HepG2 (cell line): ENCODE data around the gene SYNC. TPM values are rescaled to one million over a fixed set of nuclear protein-coding genes. Genes with fewer than 3 reads are reported as not detected.
A peak's percentile ranks its signal among the peaks of the same experiment; 100 is the strongest.

ENCODE experiments used
- CBX5 ChIP-seq: sonication (generic); formaldehyde crosslinking; IDR thresholded peaks from 2 replicates; pipeline ENCODE4 v1.4.0; 2020; ENCODE audit warnings: missing genetic modification reagents, borderline replicate concordance
- FOSL2 ChIP-seq: sonication (generic); formaldehyde crosslinking; IDR thresholded peaks from 2 replicates; pipeline ENCODE4 v1.4.0; 2020; ENCODE audit warnings: missing genetic modification reagents
- FOXK1 ChIP-seq: sonication (generic); formaldehyde crosslinking; IDR thresholded peaks from 2 replicates; pipeline ENCODE4 v1.4.0; 2020; ENCODE audit warnings: low read depth, missing genetic modification reagents, borderline replicate concordance
- FOXP1 ChIP-seq, 2 experiments: fragments of 450-650 bp in 1 of 2; IDR thresholded peaks; 2 replicates each; pipeline ENCODE4 v1.6.1; 2017 to 2018; ENCODE audit warnings: antibody characterized with exemption in 1 of 2
- HMG20B ChIP-seq: conservative IDR thresholded peaks from 2 replicates; pipeline ENCODE4 v1.6.1; 2016; ENCODE audit warnings: missing genetic modification reagents, missing compliant biosample characterization
- HNRNPUL1 ChIP-seq: fragments of 200-400 bp; formaldehyde crosslinking; IDR thresholded peaks from 2 replicates; pipeline ENCODE4 v1.6.1; 2017; ENCODE audit warnings: low read depth, mild to moderate bottlenecking, low read length, moderate library complexity
- KAT8 ChIP-seq: IDR thresholded peaks from 2 replicates; pipeline ENCODE4 v1.6.1; 2016; ENCODE audit warnings: missing genetic modification reagents, missing compliant biosample characterization
- KDM6A ChIP-seq: IDR thresholded peaks from 2 replicates; pipeline ENCODE4 v1.6.1; 2016; ENCODE audit warnings: low read depth
- LCORL ChIP-seq, 2 experiments: fragments of 450-650 bp in 1 of 2; sonication (generic) in 1 of 2; formaldehyde crosslinking in 1 of 2; IDR thresholded peaks; 2 replicates each; pipeline versions ENCODE4 v1.5.0 to v1.6.1; 2017 to 2020; ENCODE audit warnings: antibody characterized with exemption in 1 of 2, missing genetic modification reagents in 1 of 2
- MEF2D ChIP-seq: sonication (generic); formaldehyde crosslinking; IDR thresholded peaks from 2 replicates; pipeline ENCODE4 v1.5.1; 2020; ENCODE audit warnings: mild to moderate bottlenecking, missing genetic modification reagents
- PITX1 ChIP-seq: sonication (generic); formaldehyde crosslinking; IDR thresholded peaks from 2 replicates; pipeline ENCODE4 v1.5.1; 2020; ENCODE audit warnings: mild to moderate bottlenecking, missing genetic modification reagents
- RARA ChIP-seq: IDR thresholded peaks from 2 replicates; pipeline ENCODE4 v1.6.1; 2016; ENCODE audit warnings: missing genetic modification reagents, missing compliant biosample characterization
- RXRB ChIP-seq: IDR thresholded peaks from 2 replicates; pipeline ENCODE4 v1.6.1; 2016; ENCODE audit warnings: borderline replicate concordance, missing genetic modification reagents, missing compliant biosample characterization
- SOX5 ChIP-seq: IDR thresholded peaks from 2 replicates; pipeline ENCODE4 v1.6.1; 2016; ENCODE audit warnings: borderline replicate concordance
- SPEN ChIP-seq: sonication (generic); formaldehyde crosslinking; IDR thresholded peaks from 2 replicates; pipeline ENCODE4 v1.5.1; 2020; ENCODE audit warnings: low read depth, mild to moderate bottlenecking, missing genetic modification reagents
- polyA plus RNA-seq, 8 experiments: library from polyadenylated mRNA; depleted of rRNA in 3 of 8; stranded (reverse) in 7 of 8; unstranded in 1 of 8; fragments of >200 nt; fragmentation: Illumina TruSeq in 4 of 8; extraction: Trizol in 4 of 8; gene quantifications; 2 replicates each; pipeline versions ENCODE4 v1.2.1 to v1.2.3, GENCODE V29; 2011 to 2016; ENCODE audit warnings: low read depth in 4 of 8, missing spikeins in 1 of 8, mixed read lengths in 1 of 8; ENCODE audit not compliant: insufficient read depth in 1 of 8
- total RNA-seq, 5 experiments: library from RNA; depleted of rRNA; stranded (reverse); fragments of >200 nt; fragmentation: Illumina TruSeq; extraction: Trizol; gene quantifications; 2 replicates each; pipeline ENCODE4 v1.2.3, GENCODE V29; 2016; ENCODE audit warnings: low read depth in 1 of 5
- TF ChIP-seq, protein P1 (sequence below): sonication (generic); formaldehyde crosslinking; IDR thresholded peaks from 2 replicates; pipeline ENCODE4 v1.4.0; 2020; ENCODE audit warnings: low read depth, mild to moderate bottlenecking, missing genetic modification reagents
- TF ChIP-seq, protein P2 (sequence below): sonication (generic); formaldehyde crosslinking; IDR thresholded peaks from 2 replicates; pipeline ENCODE4 v1.4.0; 2020; ENCODE audit warnings: missing genetic modification reagents
- TF ChIP-seq, protein P3 (sequence below): sonication (generic); formaldehyde crosslinking; IDR thresholded peaks from 2 replicates; pipeline ENCODE4 v1.4.0; 2020; ENCODE audit warnings: missing genetic modification reagents
- TF ChIP-seq, protein P4 (sequence below): IDR thresholded peaks from 2 replicates; pipeline ENCODE4 v1.6.1; 2016; ENCODE audit warnings: mild to moderate bottlenecking
- TF ChIP-seq, protein P5 (sequence below): sonication (generic); formaldehyde crosslinking; IDR thresholded peaks from 2 replicates; pipeline ENCODE4 v1.4.0; 2020; ENCODE audit warnings: missing genetic modification reagents, borderline replicate concordance

Gene SYNC
- total and polyA plus RNA-seq, 2 of the 13 experiments (the other 11 are each of a cell fraction or from before 2014, with no cell fraction given) = 2.4 to 5.4 TPM

DNA sequence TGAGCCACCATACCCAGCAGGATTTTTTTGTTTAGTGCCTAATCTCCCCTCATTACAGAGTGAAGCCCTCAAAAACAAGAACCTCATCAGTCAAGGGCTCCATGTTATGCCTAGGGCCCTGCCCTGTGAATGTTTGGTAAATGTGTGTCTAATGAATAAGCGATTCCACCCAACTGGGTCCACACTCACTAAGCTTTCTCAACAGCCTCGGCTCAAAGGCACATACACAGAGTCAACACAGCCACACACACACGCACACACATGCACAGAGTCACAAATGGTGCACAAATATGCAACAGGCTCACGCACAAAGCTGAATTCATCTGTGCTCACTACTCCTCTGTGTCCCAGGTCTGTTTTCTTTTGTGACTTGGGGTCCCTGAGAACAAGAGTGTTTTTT is 11.7 kb upstream of the SYNC start (continued):
- TF ChIP-seq, protein P1, sequence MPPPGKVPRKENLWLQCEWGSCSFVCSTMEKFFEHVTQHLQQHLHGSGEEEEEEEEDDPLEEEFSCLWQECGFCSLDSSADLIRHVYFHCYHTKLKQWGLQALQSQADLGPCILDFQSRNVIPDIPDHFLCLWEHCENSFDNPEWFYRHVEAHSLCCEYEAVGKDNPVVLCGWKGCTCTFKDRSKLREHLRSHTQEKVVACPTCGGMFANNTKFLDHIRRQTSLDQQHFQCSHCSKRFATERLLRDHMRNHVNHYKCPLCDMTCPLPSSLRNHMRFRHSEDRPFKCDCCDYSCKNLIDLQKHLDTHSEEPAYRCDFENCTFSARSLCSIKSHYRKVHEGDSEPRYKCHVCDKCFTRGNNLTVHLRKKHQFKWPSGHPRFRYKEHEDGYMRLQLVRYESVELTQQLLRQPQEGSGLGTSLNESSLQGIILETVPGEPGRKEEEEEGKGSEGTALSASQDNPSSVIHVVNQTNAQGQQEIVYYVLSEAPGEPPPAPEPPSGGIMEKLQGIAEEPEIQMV (CRISPR knock-in tag) = 0 out of 2 replicates have a peak, but pooled peaks have one; percentile 47
- TF ChIP-seq, protein P2, sequence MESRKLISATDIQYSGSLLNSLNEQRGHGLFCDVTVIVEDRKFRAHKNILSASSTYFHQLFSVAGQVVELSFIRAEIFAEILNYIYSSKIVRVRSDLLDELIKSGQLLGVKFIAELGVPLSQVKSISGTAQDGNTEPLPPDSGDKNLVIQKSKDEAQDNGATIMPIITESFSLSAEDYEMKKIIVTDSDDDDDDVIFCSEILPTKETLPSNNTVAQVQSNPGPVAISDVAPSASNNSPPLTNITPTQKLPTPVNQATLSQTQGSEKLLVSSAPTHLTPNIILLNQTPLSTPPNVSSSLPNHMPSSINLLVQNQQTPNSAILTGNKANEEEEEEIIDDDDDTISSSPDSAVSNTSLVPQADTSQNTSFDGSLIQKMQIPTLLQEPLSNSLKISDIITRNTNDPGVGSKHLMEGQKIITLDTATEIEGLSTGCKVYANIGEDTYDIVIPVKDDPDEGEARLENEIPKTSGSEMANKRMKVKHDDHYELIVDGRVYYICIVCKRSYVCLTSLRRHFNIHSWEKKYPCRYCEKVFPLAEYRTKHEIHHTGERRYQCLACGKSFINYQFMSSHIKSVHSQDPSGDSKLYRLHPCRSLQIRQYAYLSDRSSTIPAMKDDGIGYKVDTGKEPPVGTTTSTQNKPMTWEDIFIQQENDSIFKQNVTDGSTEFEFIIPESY (CRISPR knock-in tag) = peak; percentile 15; the same call in 1 of the 2 replicates
- TF ChIP-seq CBX5 = peak; percentile 71; the same call in 1 of the 2 replicates
- 0 out of 2 replicates have a peak, but pooled peaks have one; percentile 53 for TF ChIP-seq SPEN (CRISPR knock-in tag)
- TF ChIP-seq FOXP1 (IDR thresholded peaks at IDR 0.05) = peak; percentile 74
- TF ChIP-seq FOXP1 (CRISPR knock-in tag; IDR thresholded peaks at IDR 0.05) = peak; percentile 88
- TF ChIP-seq FOSL2 (CRISPR knock-in tag) = peak; percentile 74
- peak; percentile 37; the same call in 1 of the 2 replicates for TF ChIP-seq KAT8 (CRISPR knock-in tag)
- TF ChIP-seq, protein P3, sequence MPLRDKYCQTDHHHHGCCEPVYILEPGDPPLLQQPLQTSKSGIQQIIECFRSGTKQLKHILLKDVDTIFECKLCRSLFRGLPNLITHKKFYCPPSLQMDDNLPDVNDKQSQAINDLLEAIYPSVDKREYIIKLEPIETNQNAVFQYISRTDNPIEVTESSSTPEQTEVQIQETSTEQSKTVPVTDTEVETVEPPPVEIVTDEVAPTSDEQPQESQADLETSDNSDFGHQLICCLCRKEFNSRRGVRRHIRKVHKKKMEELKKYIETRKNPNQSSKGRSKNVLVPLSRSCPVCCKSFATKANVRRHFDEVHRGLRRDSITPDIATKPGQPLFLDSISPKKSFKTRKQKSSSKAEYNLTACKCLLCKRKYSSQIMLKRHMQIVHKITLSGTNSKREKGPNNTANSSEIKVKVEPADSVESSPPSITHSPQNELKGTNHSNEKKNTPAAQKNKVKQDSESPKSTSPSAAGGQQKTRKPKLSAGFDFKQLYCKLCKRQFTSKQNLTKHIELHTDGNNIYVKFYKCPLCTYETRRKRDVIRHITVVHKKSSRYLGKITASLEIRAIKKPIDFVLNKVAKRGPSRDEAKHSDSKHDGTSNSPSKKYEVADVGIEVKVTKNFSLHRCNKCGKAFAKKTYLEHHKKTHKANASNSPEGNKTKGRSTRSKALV (CRISPR knock-in tag) = no peak
- peak; percentile 89 for TF ChIP-seq PITX1 (CRISPR knock-in tag)
- TF ChIP-seq LCORL (IDR thresholded peaks at IDR 0.05) = no peak; the same call in 1 of the 2 replicates
- TF ChIP-seq LCORL (CRISPR knock-in tag; IDR thresholded peaks at IDR 0.05) = no peak; the same call in 1 of the 2 replicates
- TF ChIP-seq SOX5 (CRISPR knock-in tag) = peak; percentile 51; the same call in 1 of the 2 replicates
- no peak for TF ChIP-seq HNRNPUL1
- TF ChIP-seq RXRB (CRISPR knock-in tag) = peak; percentile 55; the same call in 1 of the 2 replicates
- peak; percentile 60 for TF ChIP-seq KDM6A (CRISPR knock-in tag)
- TF ChIP-seq, protein P4, sequence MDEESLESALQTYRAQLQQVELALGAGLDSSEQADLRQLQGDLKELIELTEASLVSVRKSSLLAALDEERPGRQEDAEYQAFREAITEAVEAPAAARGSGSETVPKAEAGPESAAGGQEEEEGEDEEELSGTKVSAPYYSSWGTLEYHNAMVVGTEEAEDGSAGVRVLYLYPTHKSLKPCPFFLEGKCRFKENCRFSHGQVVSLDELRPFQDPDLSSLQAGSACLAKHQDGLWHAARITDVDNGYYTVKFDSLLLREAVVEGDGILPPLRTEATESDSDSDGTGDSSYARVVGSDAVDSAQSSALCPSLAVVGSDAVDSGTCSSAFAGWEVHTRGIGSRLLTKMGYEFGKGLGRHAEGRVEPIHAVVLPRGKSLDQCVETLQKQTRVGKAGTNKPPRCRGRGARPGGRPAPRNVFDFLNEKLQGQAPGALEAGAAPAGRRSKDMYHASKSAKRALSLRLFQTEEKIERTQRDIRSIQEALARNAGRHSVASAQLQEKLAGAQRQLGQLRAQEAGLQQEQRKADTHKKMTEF (CRISPR knock-in tag) = peak; percentile 47; the same call in 1 of the 2 replicates
- TF ChIP-seq FOXK1 = 0 out of 2 replicates have a peak, but pooled peaks have one; percentile 46
- TF ChIP-seq MEF2D = peak; percentile 55; the same call in 1 of the 2 replicates
- 0 out of 2 replicates have a peak, but pooled peaks have one; percentile 17 for TF ChIP-seq RARA (CRISPR knock-in tag)
- TF ChIP-seq HMG20B (CRISPR knock-in tag) = 0 out of 2 replicates have a peak, but pooled peaks have one; percentile 55
- TF ChIP-seq, protein P5, sequence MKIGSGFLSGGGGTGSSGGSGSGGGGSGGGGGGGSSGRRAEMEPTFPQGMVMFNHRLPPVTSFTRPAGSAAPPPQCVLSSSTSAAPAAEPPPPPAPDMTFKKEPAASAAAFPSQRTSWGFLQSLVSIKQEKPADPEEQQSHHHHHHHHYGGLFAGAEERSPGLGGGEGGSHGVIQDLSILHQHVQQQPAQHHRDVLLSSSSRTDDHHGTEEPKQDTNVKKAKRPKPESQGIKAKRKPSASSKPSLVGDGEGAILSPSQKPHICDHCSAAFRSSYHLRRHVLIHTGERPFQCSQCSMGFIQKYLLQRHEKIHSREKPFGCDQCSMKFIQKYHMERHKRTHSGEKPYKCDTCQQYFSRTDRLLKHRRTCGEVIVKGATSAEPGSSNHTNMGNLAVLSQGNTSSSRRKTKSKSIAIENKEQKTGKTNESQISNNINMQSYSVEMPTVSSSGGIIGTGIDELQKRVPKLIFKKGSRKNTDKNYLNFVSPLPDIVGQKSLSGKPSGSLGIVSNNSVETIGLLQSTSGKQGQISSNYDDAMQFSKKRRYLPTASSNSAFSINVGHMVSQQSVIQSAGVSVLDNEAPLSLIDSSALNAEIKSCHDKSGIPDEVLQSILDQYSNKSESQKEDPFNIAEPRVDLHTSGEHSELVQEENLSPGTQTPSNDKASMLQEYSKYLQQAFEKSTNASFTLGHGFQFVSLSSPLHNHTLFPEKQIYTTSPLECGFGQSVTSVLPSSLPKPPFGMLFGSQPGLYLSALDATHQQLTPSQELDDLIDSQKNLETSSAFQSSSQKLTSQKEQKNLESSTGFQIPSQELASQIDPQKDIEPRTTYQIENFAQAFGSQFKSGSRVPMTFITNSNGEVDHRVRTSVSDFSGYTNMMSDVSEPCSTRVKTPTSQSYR (CRISPR knock-in tag) = peak; percentile 47; the same call in 1 of the 2 replicates
- TF ChIP-seq, all 625 proteins: peak for 107
